HepG2 (cell line): Measurements from ENCODE around the gene SLC25A5. TPM values are rescaled to one million over a fixed set of nuclear protein-coding genes. Genes with fewer than 3 reads are reported as not detected.

Experiments
- ATAC-seq: fragments of 200-7000 bp; cut with Tn5 transposase; 3 replicates; pipeline ENCODE4 v1.9.1; 2020; ENCODE audit warnings: mild to moderate bottlenecking, moderate library complexity
- BruUV-seq: library from RNA; stranded (reverse); fragments of 400-500 nt; replicated peaks from 2 replicates; lab custom pipeline; 2021; lab: Mats Ljungman, UMichigan
- CTCF ChIA-PET: fragments of 300-600 bp; formaldehyde crosslinking; extraction: SDS; loops from one replicate; lab custom pipeline; 2021; ENCODE audit warnings: low total read pairs, inconsistent platforms, low intra/inter-chr PET ratio; lab: Yijun Ruan, JAX
- POLR2A ChIA-PET: fragments of 350-600 bp; sonication (Branson Sonifier 250); formaldehyde crosslinking; loops from one replicate; lab custom pipeline; 2020; ENCODE audit warnings: antibody characterized with exemption, inconsistent platforms; lab: Yijun Ruan, JAX
- DNase-seq: peaks from one replicate; pipeline ENCODE4 v3.0.0-alpha.2; 2015; ENCODE audit warnings: low spot score
- FAIRE-seq: peaks from 3 replicates; lab custom pipeline; 2011; peaks lifted over from hg19 to GRCh38; lab: Jason Lieb, UNC
- H2AFZ ChIP-seq: one replicate; pipeline ENCODE4 v1.6.1; 2011; ENCODE audit warnings: low read length, inconsistent platforms
- H3K27ac ChIP-seq: fragments of 300-600 bp; 3 replicates; pipeline ENCODE4 v1.8.0; 2011; ENCODE audit warnings: mixed run types, mild to moderate bottlenecking, mixed read lengths, low read length, inconsistent platforms; ENCODE audit not compliant: insufficient read depth; ENCODE audit errors: extremely low read length
- H3K27me3 ChIP-seq, 2 experiments: fragments of 200-600 bp in 1 of 2; 2 replicates in 1 of 2; 3 replicates in 1 of 2; pipeline versions ENCODE4 v1.6.0 to v1.8.0; 2011; ENCODE audit warnings: low read length in 2 of 2, mild to moderate bottlenecking in 2 of 2, moderate library complexity in 2 of 2, inconsistent platforms in 1 of 2; ENCODE audit not compliant: insufficient read depth in 2 of 2, control insufficient read depth in 1 of 2
- H3K36me3 ChIP-seq, 2 experiments: fragments of 200-600 bp in 1 of 2; replicated peaks in 1 of 2; 2 replicates in 1 of 2; 3 replicates in 1 of 2; pipeline versions ENCODE4 v1.5.1 to v1.8.0; 2011; ENCODE audit warnings: low read length in 2 of 2, inconsistent platforms in 1 of 2; ENCODE audit not compliant: insufficient read depth in 2 of 2, control insufficient read depth in 1 of 2
- H3K4me1 ChIP-seq: 2 replicates; pipeline ENCODE4 v1.5.1; 2012; ENCODE audit warnings: low read length, inconsistent platforms; ENCODE audit not compliant: insufficient read depth
- H3K4me2 ChIP-seq: 2 replicates; pipeline ENCODE4 v1.6.0; 2011; ENCODE audit warnings: low read depth, low read length, inconsistent platforms
- H3K4me3 ChIP-seq, 3 experiments: fragments of 200-600 bp in 1 of 3; sonication (generic), shearing (Covaris generic) in 1 of 3; replicated peaks in 1 of 3; 2 replicates each; pipeline ENCODE4 v1.5.1; 2011 to 2016; ENCODE audit warnings: low read length in 3 of 3, inconsistent platforms in 2 of 3, low read depth in 2 of 3, mild to moderate bottlenecking in 2 of 3, control low read depth in 1 of 3, mixed read lengths in 1 of 3; ENCODE audit not compliant: insufficient read depth in 1 of 3
- H3K79me2 ChIP-seq: one replicate; pipeline ENCODE4 v1.6.1; 2011; ENCODE audit warnings: low read length, inconsistent platforms; ENCODE audit not compliant: insufficient read depth
- H3K9ac ChIP-seq: 2 replicates; pipeline ENCODE4 v1.6.0; 2011; ENCODE audit warnings: mild to moderate bottlenecking, low read depth, low read length, inconsistent platforms; ENCODE audit not compliant: insufficient read depth
- H3K9me3 ChIP-seq: 2 replicates; pipeline ENCODE4 v1.5.1; 2012; ENCODE audit warnings: mild to moderate bottlenecking, low read length
- H4K20me1 ChIP-seq: 2 replicates; pipeline ENCODE4 v1.6.0; 2011; ENCODE audit warnings: inconsistent platforms, mild to moderate bottlenecking, low read length, moderate library complexity; ENCODE audit not compliant: insufficient read depth
- ARID2 ChIP-seq: sonication (generic); formaldehyde crosslinking; IDR thresholded peaks from 2 replicates; pipeline ENCODE4 v1.8.1; 2022; ENCODE audit warnings: mild to moderate bottlenecking, missing genetic modification reagents, borderline replicate concordance
- ATF5 ChIP-seq: sonication (generic); formaldehyde crosslinking; IDR thresholded peaks from 2 replicates; pipeline ENCODE4 v1.4.0; 2020; ENCODE audit warnings: mild to moderate bottlenecking, low read depth, missing genetic modification reagents
- CBX1 ChIP-seq: IDR thresholded peaks from one replicate; pipeline ENCODE4 v1.6.1; 2016; ENCODE audit warnings: antibody characterized with exemption, low read depth
- CREB3 ChIP-seq: sonication (generic); formaldehyde crosslinking; IDR thresholded peaks from 2 replicates; pipeline ENCODE4 v1.5.0; 2020; ENCODE audit warnings: missing genetic modification reagents
- GTF2F1 ChIP-seq: fragments of 150-350 bp; IDR thresholded peaks from 2 replicates; pipeline ENCODE4 v1.6.1; 2014; ENCODE audit warnings: low read length
- NR1H2 ChIP-seq: sonication (generic); formaldehyde crosslinking; IDR thresholded peaks from 2 replicates; pipeline ENCODE4 v1.8.1; 2022; ENCODE audit warnings: low read depth, missing genetic modification reagents, borderline replicate concordance
- PCBP1 ChIP-seq: fragments of 200-400 bp; formaldehyde crosslinking; IDR thresholded peaks from 2 replicates; pipeline ENCODE4 v1.6.1; 2017; ENCODE audit warnings: mild to moderate bottlenecking, low read depth, low read length, borderline replicate concordance
- POGK ChIP-seq: sonication (generic); formaldehyde crosslinking; conservative IDR thresholded peaks from 2 replicates; pipeline ENCODE4 v1.8.0; 2022; ENCODE audit warnings: mild to moderate bottlenecking, moderate library complexity, missing genetic modification reagents
- ZBTB21 ChIP-seq: sonication (generic); formaldehyde crosslinking; IDR thresholded peaks from 2 replicates; pipeline ENCODE4 v1.4.0; 2020; ENCODE audit warnings: missing genetic modification reagents
- ZKSCAN1 ChIP-seq: fragments of 150-350 bp; IDR thresholded peaks from 2 replicates; pipeline ENCODE4 v1.6.1; 2014; ENCODE audit warnings: low read length
- ZNF318 ChIP-seq: sonication (generic); formaldehyde crosslinking; IDR thresholded peaks from 2 replicates; pipeline ENCODE4 v1.4.0; 2020; ENCODE audit warnings: mild to moderate bottlenecking, missing genetic modification reagents
- WGBS: methylation state at CpG from one replicate; pipeline ENCODE4 v1.1.6; 2017; ENCODE audit warnings: low lambda C conversion rate; 5-methylcytosine and 5-hydroxymethylcytosine counted together
- in situ Hi-C: cut with HindIII; loops from 2 replicates; pipeline ENCODE4 v1.10.0; 2017; ENCODE audit warnings: low pct_unique_long_range_greater_than_20kb; ENCODE audit not compliant: extremely low pct_ligation_motif_present
- intact Hi-C: fragments of 100-400 bp; cut with micrococcal nuclease; formaldehyde crosslinking; loops from one replicate; pipeline ENCODE4 v1.10.0; 2022; ENCODE audit not compliant: unreplicated experiment
- polyA plus RNA-seq, 8 experiments: library from polyadenylated mRNA; depleted of rRNA in 3 of 8; stranded (reverse) in 7 of 8; unstranded in 1 of 8; fragments of >200 nt; fragmentation: Illumina TruSeq in 4 of 8; extraction: Trizol in 4 of 8; gene quantifications; 2 replicates each; pipeline versions ENCODE4 v1.2.1 to v1.2.3, GENCODE V29; 2011 to 2016; ENCODE audit warnings: low read depth in 4 of 8, missing spikeins in 1 of 8, mixed read lengths in 1 of 8; ENCODE audit not compliant: insufficient read depth in 1 of 8
- total RNA-seq, 5 experiments: library from RNA; depleted of rRNA; stranded (reverse); fragments of >200 nt; fragmentation: Illumina TruSeq; extraction: Trizol; gene quantifications; 2 replicates each; pipeline ENCODE4 v1.2.3, GENCODE V29; 2016; ENCODE audit warnings: low read depth in 1 of 5

The SLC25A5 gene
- total and polyA plus RNA-seq, 2 of the 13 experiments (the other 11 are each of a cell fraction or from before 2014, with no cell fraction given) = 300 to 402 TPM

GRCh38 chrX:119427024-119427794 lies 41.0 kb upstream of the SLC25A5 start (continued):
- no peak for TF ChIP-seq POGK

- no TSS peak for BruUV-seq
- Histone ChIP-seq H3K27me3 (no peaks in the 10 kb centered on the region), H3K4me1 (peaks cover 27% of the 10 kb centered on the region), H4K20me1 (no peaks in the 10 kb centered on the region), H3K27ac (no peak overlapping the region), H3K9me3 (no peaks in the 10 kb centered on the region), H3K4me2 (no peak overlapping the region), H3K9ac (no peak overlapping the region), H3K4me3 (no peak overlapping the region), H3K36me3 (no peaks in the 10 kb centered on the region; a peak in 1 of 5 replicates), H2AFZ (no peak overlapping the region), H3K79me2 (no peaks in the 10 kb centered on the region)
- ChIA-PET POLR2A (no interaction called here), CTCF (no interaction called here)
- intact Hi-C loops = no loop called here
- in situ Hi-C loops = no loop called here
- no peak for ATAC-seq
- peak; percentile 12 for FAIRE-seq
- no peak for DNase-seq
- 68% methylated on average over 4 of the region's 4 CpGs for WGBS
- TF ChIP-seq CBX1 (no peak), ZBTB21 (no peak), ZKSCAN1 (no peak), ZNF318 (CRISPR knock-in tag) (no peak), ARID2 (CRISPR knock-in tag) (no peak), ATF5 (CRISPR knock-in tag) (no peak), GTF2F1 (no peak), CREB3 (CRISPR knock-in tag) (no peak), PCBP1 (no peak), NR1H2 (no peak)
These were observed 40.5 kb upstream of the SLC25A5 start for GRCh38 chrX:119427795-119428185.
